ENCODE measurements around the gene PROM2. TPM values are rescaled to one million over a fixed set of nuclear protein-coding genes. Genes with fewer than 3 reads are reported as not detected.

Gene PROM2
- total and polyA plus RNA-seq, 4 donors, result 0.11 to 1.1 (median 0.24) TPM

GRCh38 chr2:95296011-95296410 lies 21.8 kb downstream of the PROM2 start:
- Histone ChIP-seq H3K9ac (ENCODE audit: low read depth in 1 of 2, low read length in 2 of 2) (no peak overlapping the region), H3K27ac (ENCODE audit: low read depth in 1 of 2, low read length in 2 of 2) (no peak overlapping the region), H3K9me3 (ENCODE audit: control insufficient read depth in 4 of 4, low read length in 3 of 4) (peaks cover 0 to 5% (median 4%) of the 10 kb centered on the region in 4 donors), H3K4me3 (ENCODE audit: low read depth in 1 of 3, low read length in 3 of 3) (no peak overlapping the region), H3K27me3 (ENCODE audit: control insufficient read depth in 4 of 4, insufficient read depth in 4 of 4, low read length in 3 of 4) (no peaks in the 10 kb centered on the region), H3K36me3 (ENCODE audit: control insufficient read depth in 4 of 4, insufficient read depth in 3 of 4, low read depth in 1 of 4, low read length in 3 of 4) (no peaks in the 10 kb centered on the region), H3K4me1 (ENCODE audit: control insufficient read depth in 4 of 4, insufficient read depth in 4 of 4, low read length in 3 of 4) (peaks cover 0 to 3% (median 0%) of the 10 kb centered on the region in 4 donors)
- no peak for DNase-seq (ENCODE audit: low spot score)
- TF ChIP-seq HNF4A (conservative IDR thresholded peaks at IDR 0.05), result no peak
- TF ChIP-seq, protein P1, sequence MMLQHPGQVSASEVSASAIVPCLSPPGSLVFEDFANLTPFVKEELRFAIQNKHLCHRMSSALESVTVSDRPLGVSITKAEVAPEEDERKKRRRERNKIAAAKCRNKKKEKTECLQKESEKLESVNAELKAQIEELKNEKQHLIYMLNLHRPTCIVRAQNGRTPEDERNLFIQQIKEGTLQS (IDR thresholded peaks at IDR 0.05), result no peak
- no peak for TF ChIP-seq RAD21 (IDR thresholded peaks at IDR 0.05)
- no peak for TF ChIP-seq ZBTB33 (IDR thresholded peaks at IDR 0.05)
- no peak for TF ChIP-seq SP1 (IDR thresholded peaks at IDR 0.05)
- no peak for TF ChIP-seq HNF4G (IDR thresholded peaks at IDR 0.05)
- TF ChIP-seq FOXA2 (IDR thresholded peaks at IDR 0.05), result no peak
- TF ChIP-seq RXRA (IDR thresholded peaks at IDR 0.05), result no peak
- TF ChIP-seq, protein P2, sequence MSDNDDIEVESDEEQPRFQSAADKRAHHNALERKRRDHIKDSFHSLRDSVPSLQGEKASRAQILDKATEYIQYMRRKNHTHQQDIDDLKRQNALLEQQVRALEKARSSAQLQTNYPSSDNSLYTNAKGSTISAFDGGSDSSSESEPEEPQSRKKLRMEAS (IDR thresholded peaks at IDR 0.05), result no peak
- TF ChIP-seq, protein P3, sequence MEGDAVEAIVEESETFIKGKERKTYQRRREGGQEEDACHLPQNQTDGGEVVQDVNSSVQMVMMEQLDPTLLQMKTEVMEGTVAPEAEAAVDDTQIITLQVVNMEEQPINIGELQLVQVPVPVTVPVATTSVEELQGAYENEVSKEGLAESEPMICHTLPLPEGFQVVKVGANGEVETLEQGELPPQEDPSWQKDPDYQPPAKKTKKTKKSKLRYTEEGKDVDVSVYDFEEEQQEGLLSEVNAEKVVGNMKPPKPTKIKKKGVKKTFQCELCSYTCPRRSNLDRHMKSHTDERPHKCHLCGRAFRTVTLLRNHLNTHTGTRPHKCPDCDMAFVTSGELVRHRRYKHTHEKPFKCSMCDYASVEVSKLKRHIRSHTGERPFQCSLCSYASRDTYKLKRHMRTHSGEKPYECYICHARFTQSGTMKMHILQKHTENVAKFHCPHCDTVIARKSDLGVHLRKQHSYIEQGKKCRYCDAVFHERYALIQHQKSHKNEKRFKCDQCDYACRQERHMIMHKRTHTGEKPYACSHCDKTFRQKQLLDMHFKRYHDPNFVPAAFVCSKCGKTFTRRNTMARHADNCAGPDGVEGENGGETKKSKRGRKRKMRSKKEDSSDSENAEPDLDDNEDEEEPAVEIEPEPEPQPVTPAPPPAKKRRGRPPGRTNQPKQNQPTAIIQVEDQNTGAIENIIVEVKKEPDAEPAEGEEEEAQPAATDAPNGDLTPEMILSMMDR (IDR thresholded peaks at IDR 0.05; ENCODE audit: low read depth, low read length, missing input control), result no peak
- TF ChIP-seq FOXA1 (IDR thresholded peaks at IDR 0.05), result no peak
- TF ChIP-seq TAF1 (conservative IDR thresholded peaks at IDR 0.05), result no peak
- TF ChIP-seq GABPA (IDR thresholded peaks at IDR 0.05 in 1 of 2, conservative IDR thresholded peaks at IDR 0.05 in 1 of 2), result no peak
- TF ChIP-seq EGR1 (IDR thresholded peaks at IDR 0.05; ENCODE audit: low read depth in 2 of 2), result no peak
- no peak for TF ChIP-seq NR2F2 (IDR thresholded peaks at IDR 0.05)
- no peak for TF ChIP-seq JUND (IDR thresholded peaks at IDR 0.05)
- TF ChIP-seq REST (IDR thresholded peaks at IDR 0.05), result no peak
- TF ChIP-seq YY1 (IDR thresholded peaks at IDR 0.05), result no peak
- 76% methylated on average over 5 of the region's 5 CpGs for WGBS

Data from liver (tissue), 9 donors.